GM21576 (cell line): ENCODE data around the gene TMTC3.

Source experiments
- ATAC-seq: cut with Tn5 transposase; IDR thresholded peaks from one replicate; pipeline ENCODE4 v1.9.1; 2021; ENCODE audit warnings: mild to moderate bottlenecking, moderate library complexity; ENCODE audit not compliant: unreplicated experiment

TMTC3 gene

DNA sequence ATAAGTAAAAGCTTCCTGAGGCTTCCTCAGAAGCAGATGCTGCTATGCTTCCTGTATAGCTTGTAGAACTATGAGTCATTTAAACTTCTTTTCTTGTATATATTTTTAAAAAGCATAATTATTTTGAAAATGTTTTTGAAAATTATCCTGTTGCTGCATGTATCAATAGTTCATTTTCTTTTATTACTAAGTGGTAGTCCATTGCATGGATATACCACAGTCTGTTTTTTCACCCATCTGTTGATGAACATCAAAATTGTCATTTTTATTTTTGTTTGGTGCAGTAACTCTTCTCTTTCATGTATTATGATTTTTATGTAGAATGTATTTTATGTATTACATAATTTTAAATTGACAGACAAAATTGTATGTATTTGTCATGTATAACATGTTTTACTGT lies 81.4 kb downstream of the TMTC3 start:
- ATAC-seq, result no peak

DNA sequence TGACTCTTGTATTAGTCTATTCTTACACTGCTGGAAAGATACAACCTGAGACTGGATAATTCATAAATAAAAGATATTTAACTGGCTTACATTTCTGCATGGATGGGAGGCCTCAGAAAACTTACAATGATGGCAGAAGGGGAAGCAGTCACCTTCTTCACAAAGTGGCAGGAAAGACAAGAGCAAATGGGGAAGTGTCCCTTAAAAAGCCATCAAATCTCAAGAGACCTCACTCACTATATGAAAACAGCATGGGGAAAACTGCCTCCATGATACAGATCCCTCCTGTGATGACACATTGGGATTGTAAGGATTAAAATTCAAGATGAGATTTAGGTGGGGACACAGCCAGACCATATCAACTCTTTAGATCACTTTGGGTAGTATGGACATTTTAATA lies 83.7 kb downstream of the TMTC3 start:
- ATAC-seq, result no peak

GRCh38 chr12:88227263-88227662 lies 85.2 kb downstream of the TMTC3 start:
- no peak for ATAC-seq

- ATAC-seq, result no peak
These were observed 85.8 kb downstream of the TMTC3 start for GRCh38 chr12:88227871-88228270.

DNA sequence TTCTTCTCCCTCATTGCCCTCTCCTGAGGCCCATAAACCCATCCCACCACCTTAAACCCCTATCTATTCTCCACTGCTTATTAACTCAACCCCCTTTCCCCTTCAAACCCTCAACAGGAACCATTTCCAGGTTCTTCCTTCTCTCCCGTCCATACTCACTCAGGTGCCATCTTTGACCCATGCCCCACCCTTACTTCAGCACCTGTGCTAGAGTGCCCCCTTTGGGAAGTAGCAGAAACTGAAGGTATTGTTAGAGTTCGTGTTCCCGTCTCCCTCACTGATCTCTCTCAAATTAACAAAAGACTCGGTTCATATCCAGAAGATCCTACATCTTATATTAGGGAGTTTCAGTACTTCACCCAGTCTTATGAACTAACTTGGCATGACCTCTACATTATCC lies 86.6 kb downstream of the TMTC3 start:
- no peak for ATAC-seq

DNA sequence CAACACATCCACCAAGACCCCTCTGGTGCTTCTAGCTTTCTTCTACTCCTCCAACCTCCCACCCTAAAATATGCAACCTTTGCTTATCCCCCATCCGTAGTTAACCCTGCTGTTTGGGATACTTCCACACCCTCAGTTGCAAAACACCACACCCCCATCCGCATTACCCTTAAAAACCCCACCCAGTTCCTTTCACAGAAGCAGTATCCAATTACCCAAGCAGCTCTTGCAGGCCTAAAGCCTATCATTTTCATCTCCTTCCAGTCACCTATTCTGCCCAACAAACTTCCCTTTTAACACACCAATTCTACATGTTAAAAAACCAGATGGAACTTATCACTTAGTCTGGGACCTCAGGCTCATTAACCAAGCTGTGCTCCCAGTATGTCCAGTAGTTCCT lies 88.2 kb downstream of the TMTC3 start:
- no peak for ATAC-seq

DNA sequence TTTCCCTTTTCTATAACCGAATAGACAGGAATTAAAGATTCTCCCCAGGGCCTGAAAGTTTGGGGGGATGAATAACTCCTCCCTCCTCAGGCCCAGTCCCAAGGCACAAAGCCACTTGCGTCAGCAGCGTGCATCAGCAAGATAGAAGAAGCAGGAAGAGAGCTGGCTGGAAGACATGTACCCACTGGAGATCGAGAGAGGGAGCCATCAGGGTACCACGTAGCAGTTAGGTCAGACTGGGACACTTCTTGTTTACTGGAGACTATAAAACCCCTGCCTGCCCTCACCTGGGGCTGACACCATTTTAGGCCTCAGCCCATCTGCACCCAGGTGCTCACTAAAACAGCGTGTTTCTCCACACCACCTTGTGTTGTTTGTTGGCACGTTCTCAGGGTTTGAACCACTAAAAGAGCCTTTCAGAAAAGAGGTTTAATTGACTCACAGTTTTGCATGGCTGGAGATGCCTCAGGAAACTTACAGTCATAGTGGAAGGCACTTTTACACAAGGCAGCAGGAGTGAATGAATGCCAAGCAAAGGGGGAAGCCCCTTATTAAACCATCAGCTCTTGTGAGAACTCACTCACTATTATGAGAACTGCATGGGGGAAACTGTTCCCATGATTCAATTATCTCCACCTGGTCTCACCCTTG lies 93.2 kb downstream of the TMTC3 start:
- ATAC-seq, result no peak

GRCh38 chr12:88237954-88238353 lies 95.8 kb downstream of the TMTC3 start:
- no peak for ATAC-seq

GRCh38 chr12:88238406-88238805 lies 96.3 kb downstream of the TMTC3 start:
- no peak for ATAC-seq

- ATAC-seq, result no peak
These were observed 99.9 kb downstream of the TMTC3 start for GRCh38 chr12:88241862-88242570.

GRCh38 chr12:88242571-88242925 lies 100.4 kb downstream of the TMTC3 start:
- ATAC-seq, result no peak

GRCh38 chr12:88242939-88243338 lies 100.8 kb downstream of the TMTC3 start:
- no peak for ATAC-seq

- no peak for ATAC-seq
These were observed 101.9 kb downstream of the TMTC3 start for GRCh38 chr12:88243982-88244381.

DNA sequence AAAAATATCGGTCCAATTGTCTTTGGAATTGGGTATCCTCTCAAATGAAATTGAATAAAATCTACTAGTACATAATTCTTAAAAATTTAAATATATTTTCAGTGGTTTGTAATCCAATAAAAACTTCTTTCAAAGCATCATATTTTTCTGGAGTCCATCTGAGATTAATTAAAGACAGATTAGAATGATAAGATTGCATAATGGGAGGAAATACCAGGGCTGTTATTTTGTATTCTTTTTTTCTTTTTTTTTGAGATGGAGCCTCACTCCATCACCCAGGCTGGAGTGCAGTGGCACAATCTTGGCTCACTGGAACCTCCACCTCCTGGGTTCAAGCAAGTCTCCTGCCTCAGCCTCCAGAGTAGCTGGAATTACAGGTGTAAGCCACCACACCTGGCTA lies 103.8 kb downstream of the TMTC3 start:
- no peak for ATAC-seq

DNA sequence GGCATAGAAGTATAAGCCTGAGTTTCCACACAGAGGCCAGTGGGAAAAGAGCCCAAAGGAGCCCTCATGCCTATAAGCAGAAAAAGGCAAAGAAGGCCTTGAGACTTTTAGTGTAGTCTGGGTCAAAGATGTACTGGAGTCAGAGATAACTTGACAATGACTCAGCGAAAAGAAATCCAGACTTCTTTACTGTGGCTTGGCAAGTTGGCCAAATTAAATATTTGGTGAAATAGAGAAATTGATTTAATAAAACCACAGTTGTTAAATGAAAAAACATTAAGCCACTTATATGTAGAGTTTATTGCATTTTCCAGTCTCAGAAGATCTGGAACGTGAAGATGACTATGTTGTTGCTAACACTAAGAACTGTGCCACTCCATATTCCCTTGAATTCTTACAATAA lies 105.1 kb downstream of the TMTC3 start:
- ATAC-seq, result no peak

- ATAC-seq, result no peak
These were observed 106.5 kb downstream of the TMTC3 start for GRCh38 chr12:88248606-88249005.
